ENCODE measurements around the gene KAT2B. TPM values are rescaled to one million over a fixed set of nuclear protein-coding genes. Genes with fewer than 3 reads are reported as not detected.
A peak's percentile ranks its signal among the peaks of the same experiment; 100 is the strongest.

The KAT2B gene
- total and polyA plus RNA-seq, 2 of the 13 experiments (the other 11 are each of a cell fraction or from before 2014, with no cell fraction given): 0.97 to 1.7 TPM

DNA sequence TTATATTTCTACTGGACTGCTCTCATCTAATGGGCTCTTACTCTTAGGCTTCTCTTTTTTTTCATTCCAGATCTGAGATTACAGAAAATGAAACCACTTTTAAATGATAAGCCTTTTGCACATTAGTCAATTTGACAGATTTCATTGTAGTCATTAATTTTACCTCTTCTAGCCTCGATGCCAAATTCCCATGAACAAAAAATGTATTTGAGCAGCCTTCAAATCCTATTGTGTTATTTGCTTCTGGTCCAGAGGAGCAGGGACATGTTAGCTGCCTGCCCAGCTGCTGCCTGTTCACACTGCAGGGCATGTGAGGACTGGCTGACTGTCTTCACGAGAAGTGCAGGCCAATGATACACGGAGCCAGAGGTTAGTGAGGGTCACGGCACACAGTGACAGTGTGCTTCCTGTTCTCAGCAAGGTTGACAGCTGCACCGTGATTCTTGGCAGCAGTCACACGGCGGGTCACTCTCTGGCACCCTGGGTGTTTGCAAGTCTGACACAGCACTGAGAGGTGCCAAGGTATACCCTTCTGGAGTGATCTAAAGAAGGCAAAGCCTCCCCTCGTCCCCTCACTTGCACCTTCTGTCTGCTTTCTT lies 40.8 kb downstream of the KAT2B start (continued):
- TF ChIP-seq ZNF530 (CRISPR knock-in tag; IDR thresholded peaks at IDR 0.05; ENCODE audit: low read depth) (no peak), ZNF24 (IDR thresholded peaks at IDR 0.05) (no peak), ZNF251 (CRISPR knock-in tag; IDR thresholded peaks at IDR 0.05) (no peak), ZNF768 (CRISPR knock-in tag; IDR thresholded peaks at IDR 0.05) (no peak), NFKB2 (CRISPR knock-in tag; IDR thresholded peaks at IDR 0.05; ENCODE audit: borderline replicate concordance) (no peak), SOX5 (CRISPR knock-in tag; IDR thresholded peaks at IDR 0.05; ENCODE audit: borderline replicate concordance) (peak; percentile 40; the same call in 1 of the 2 replicates), JDP2 (CRISPR knock-in tag; IDR thresholded peaks at IDR 0.05; ENCODE audit: borderline replicate concordance) (no peak), TAF1 (CRISPR knock-in tag; IDR thresholded peaks at IDR 0.05) (no peak), FOSL2 (CRISPR knock-in tag; IDR thresholded peaks at IDR 0.05) (peak; percentile 30; the same call in 1 of the 2 replicates), SMARCC2 (IDR thresholded peaks at IDR 0.05) (no peak), KLF11 (CRISPR knock-in tag; IDR thresholded peaks at IDR 0.05) (no peak), SMAD3 (CRISPR knock-in tag; IDR thresholded peaks at IDR 0.05) (no peak), DR1 (CRISPR knock-in tag; IDR thresholded peaks at IDR 0.05) (no peak), PAX8 (CRISPR knock-in tag; IDR thresholded peaks at IDR 0.05; ENCODE audit: borderline replicate concordance) (no peak), ZNF260 (CRISPR knock-in tag; IDR thresholded peaks at IDR 0.05; ENCODE audit: borderline replicate concordance, low read depth) (no peak), TBX2 (CRISPR knock-in tag; IDR thresholded peaks at IDR 0.05; ENCODE audit: borderline replicate concordance) (0 out of 2 replicates have a peak, but pooled peaks have one; percentile 22), KAT7 (CRISPR knock-in tag; IDR thresholded peaks at IDR 0.05; ENCODE audit: borderline replicate concordance) (no peak), SIX1 (CRISPR knock-in tag; IDR thresholded peaks at IDR 0.05; ENCODE audit: borderline replicate concordance) (no peak), ZNF629 (CRISPR knock-in tag; conservative IDR thresholded peaks at IDR 0.05) (no peak)
- TF ChIP-seq, protein P1, sequence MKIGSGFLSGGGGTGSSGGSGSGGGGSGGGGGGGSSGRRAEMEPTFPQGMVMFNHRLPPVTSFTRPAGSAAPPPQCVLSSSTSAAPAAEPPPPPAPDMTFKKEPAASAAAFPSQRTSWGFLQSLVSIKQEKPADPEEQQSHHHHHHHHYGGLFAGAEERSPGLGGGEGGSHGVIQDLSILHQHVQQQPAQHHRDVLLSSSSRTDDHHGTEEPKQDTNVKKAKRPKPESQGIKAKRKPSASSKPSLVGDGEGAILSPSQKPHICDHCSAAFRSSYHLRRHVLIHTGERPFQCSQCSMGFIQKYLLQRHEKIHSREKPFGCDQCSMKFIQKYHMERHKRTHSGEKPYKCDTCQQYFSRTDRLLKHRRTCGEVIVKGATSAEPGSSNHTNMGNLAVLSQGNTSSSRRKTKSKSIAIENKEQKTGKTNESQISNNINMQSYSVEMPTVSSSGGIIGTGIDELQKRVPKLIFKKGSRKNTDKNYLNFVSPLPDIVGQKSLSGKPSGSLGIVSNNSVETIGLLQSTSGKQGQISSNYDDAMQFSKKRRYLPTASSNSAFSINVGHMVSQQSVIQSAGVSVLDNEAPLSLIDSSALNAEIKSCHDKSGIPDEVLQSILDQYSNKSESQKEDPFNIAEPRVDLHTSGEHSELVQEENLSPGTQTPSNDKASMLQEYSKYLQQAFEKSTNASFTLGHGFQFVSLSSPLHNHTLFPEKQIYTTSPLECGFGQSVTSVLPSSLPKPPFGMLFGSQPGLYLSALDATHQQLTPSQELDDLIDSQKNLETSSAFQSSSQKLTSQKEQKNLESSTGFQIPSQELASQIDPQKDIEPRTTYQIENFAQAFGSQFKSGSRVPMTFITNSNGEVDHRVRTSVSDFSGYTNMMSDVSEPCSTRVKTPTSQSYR (CRISPR knock-in tag; IDR thresholded peaks at IDR 0.05; ENCODE audit: borderline replicate concordance): 0 out of 2 replicates have a peak, but pooled peaks have one; percentile 20
- TF ChIP-seq, protein P2, sequence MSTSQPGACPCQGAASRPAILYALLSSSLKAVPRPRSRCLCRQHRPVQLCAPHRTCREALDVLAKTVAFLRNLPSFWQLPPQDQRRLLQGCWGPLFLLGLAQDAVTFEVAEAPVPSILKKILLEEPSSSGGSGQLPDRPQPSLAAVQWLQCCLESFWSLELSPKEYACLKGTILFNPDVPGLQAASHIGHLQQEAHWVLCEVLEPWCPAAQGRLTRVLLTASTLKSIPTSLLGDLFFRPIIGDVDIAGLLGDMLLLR (CRISPR knock-in tag; IDR thresholded peaks at IDR 0.05): no peak
- TF ChIP-seq, protein P3, sequence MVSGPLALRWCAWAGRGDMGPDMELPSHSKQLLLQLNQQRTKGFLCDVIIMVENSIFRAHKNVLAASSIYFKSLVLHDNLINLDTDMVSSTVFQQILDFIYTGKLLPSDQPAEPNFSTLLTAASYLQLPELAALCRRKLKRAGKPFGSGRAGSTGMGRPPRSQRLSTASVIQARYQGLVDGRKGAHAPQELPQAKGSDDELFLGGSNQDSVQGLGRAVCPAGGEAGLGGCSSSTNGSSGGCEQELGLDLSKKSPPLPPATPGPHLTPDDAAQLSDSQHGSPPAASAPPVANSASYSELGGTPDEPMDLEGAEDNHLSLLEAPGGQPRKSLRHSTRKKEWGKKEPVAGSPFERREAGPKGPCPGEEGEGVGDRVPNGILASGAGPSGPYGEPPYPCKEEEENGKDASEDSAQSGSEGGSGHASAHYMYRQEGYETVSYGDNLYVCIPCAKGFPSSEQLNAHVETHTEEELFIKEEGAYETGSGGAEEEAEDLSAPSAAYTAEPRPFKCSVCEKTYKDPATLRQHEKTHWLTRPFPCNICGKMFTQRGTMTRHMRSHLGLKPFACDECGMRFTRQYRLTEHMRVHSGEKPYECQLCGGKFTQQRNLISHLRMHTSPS (CRISPR knock-in tag; IDR thresholded peaks at IDR 0.05; ENCODE audit: low read depth): peak; percentile 77; the same call in 1 of the 2 replicates
- TF ChIP-seq, protein P4, sequence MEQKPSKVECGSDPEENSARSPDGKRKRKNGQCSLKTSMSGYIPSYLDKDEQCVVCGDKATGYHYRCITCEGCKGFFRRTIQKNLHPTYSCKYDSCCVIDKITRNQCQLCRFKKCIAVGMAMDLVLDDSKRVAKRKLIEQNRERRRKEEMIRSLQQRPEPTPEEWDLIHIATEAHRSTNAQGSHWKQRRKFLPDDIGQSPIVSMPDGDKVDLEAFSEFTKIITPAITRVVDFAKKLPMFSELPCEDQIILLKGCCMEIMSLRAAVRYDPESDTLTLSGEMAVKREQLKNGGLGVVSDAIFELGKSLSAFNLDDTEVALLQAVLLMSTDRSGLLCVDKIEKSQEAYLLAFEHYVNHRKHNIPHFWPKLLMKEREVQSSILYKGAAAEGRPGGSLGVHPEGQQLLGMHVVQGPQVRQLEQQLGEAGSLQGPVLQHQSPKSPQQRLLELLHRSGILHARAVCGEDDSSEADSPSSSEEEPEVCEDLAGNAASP (CRISPR knock-in tag; IDR thresholded peaks at IDR 0.05; ENCODE audit: borderline replicate concordance): peak; percentile 94
- TF ChIP-seq, protein P5, sequence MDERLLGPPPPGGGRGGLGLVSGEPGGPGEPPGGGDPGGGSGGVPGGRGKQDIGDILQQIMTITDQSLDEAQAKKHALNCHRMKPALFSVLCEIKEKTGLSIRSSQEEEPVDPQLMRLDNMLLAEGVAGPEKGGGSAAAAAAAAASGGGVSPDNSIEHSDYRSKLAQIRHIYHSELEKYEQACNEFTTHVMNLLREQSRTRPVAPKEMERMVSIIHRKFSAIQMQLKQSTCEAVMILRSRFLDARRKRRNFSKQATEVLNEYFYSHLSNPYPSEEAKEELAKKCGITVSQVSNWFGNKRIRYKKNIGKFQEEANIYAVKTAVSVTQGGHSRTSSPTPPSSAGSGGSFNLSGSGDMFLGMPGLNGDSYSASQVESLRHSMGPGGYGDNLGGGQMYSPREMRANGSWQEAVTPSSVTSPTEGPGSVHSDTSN (CRISPR knock-in tag; IDR thresholded peaks at IDR 0.05): peak; percentile 31; the same call in 1 of the 2 replicates
